ENCODE results near the gene DACH1.

DNA sequence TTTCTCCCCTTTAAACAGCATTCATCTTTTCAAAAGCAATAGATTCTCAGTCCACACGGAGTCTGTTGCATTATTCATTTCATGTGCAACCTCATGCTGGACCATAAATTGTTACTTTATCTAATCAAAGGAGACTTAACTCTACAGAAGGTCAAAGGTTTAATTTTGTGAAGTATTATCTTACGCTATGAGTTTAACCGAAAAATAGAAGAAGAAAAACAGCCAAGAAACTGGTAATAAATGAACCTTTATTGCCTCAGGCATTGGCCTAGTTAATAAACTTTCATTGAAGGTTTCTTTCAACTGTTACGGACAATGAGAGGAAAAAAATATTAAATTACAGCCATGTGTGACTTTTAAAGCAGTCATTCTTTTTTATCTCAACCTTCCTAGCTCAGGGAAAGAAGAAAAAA is 223.6 kb downstream of the DACH1 start:
- TF ChIP-seq EZH2phosphoT487 (IDR thresholded peaks at IDR 0.05; ENCODE audit: low read depth, severe bottlenecking, unreplicated experiment) = no peak
- TF ChIP-seq, protein P1, sequence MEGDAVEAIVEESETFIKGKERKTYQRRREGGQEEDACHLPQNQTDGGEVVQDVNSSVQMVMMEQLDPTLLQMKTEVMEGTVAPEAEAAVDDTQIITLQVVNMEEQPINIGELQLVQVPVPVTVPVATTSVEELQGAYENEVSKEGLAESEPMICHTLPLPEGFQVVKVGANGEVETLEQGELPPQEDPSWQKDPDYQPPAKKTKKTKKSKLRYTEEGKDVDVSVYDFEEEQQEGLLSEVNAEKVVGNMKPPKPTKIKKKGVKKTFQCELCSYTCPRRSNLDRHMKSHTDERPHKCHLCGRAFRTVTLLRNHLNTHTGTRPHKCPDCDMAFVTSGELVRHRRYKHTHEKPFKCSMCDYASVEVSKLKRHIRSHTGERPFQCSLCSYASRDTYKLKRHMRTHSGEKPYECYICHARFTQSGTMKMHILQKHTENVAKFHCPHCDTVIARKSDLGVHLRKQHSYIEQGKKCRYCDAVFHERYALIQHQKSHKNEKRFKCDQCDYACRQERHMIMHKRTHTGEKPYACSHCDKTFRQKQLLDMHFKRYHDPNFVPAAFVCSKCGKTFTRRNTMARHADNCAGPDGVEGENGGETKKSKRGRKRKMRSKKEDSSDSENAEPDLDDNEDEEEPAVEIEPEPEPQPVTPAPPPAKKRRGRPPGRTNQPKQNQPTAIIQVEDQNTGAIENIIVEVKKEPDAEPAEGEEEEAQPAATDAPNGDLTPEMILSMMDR (IDR thresholded peaks at IDR 0.05; ENCODE audit: poor library complexity) = no peak

Measured in hepatocyte (in vitro differentiated cells).